Right cardiac atrium (tissue), 5 donors: Measurements from ENCODE around the gene MAP1LC3B. TPM values are rescaled to one million over a fixed set of nuclear protein-coding genes. Genes with fewer than 3 reads are reported as not detected.

Source experiments
- ATAC-seq, 2 donors: fragments of 200-7000 bp; cut with Tn5 transposase; one replicate each; pipeline versions ENCODE4 v1.8.0 to v1.9.1; 2020; ENCODE audit warnings: moderate library complexity in 2 of 2, mild to moderate bottlenecking in 1 of 2
- DNase-seq, 3 donors: peaks; one replicate each; pipeline ENCODE4 v3.0.0-alpha.2; 2020
- H3K27ac ChIP-seq: one replicate; pipeline ENCODE4 v1.5.1; 2013; ENCODE audit warnings: mild to moderate bottlenecking, low read length, control low read depth, moderate library complexity
- H3K27me3 ChIP-seq: one replicate; pipeline ENCODE4 v1.6.1; 2013; ENCODE audit not compliant: control insufficient read depth, insufficient read depth
- H3K4me1 ChIP-seq: one replicate; pipeline ENCODE4 v1.6.1; 2013; ENCODE audit warnings: low read length; ENCODE audit not compliant: control insufficient read depth, insufficient read depth
- H3K4me3 ChIP-seq: one replicate; pipeline ENCODE4 v1.5.1; 2013; ENCODE audit warnings: low read length, control low read depth
- H3K9me3 ChIP-seq: one replicate; pipeline ENCODE4 v1.6.1; 2013; ENCODE audit warnings: low read length; ENCODE audit not compliant: control insufficient read depth
- WGBS: extraction: QIAGEN DNeasy Blood & Tissue Kit; methylation state at CpG from one replicate; pipeline ENCODE4 v1.1.7; 2013; 5-methylcytosine and 5-hydroxymethylcytosine counted together
- intact Hi-C, 4 donors: fragments of 100-400 bp; cut with DNase I; formaldehyde crosslinking; loops; one replicate each; pipeline versions ENCODE4 v1.11.0 to v1.14.0; 2022 to 2023
- polyA plus RNA-seq: library from polyadenylated mRNA; stranded (reverse); fragments of 200-250 nt; gene quantifications from one replicate; pipeline ENCODE4 v1.2.3, GENCODE V29; 2013
- total RNA-seq, 4 donors: library from RNA; stranded (reverse); fragmentation: NEBNext Ultra II Directional; extraction: Animal tissue kit (Norgen Biotek cat#: 25700); gene quantifications; one replicate each; pipeline ENCODE4 v1.2.1, GENCODE V29; 2021
- donor health status: healthy with polysubstance abuse.
- donor health status: DM: no; HTN: yes; CAD: no.
- donor health status: DM: no; HTN: no; CAD: no.
- donor health status: DM: no; HTN: yes; CAD: no; lungs with severe emphysema.
- donor health status: DM: yes; HTN: yes; CAD: no.

The MAP1LC3B gene
- total and polyA plus RNA-seq, 5 donors: 87.7 to 115 (median 108) TPM

- 82% methylated on average over 22 of the region's 22 CpGs for WGBS
- ATAC-seq (peak in 1 of 2 donors; percentile 43), DNase-seq (peak in 1 of 3 donors; percentile 58)
- Histone ChIP-seq H3K9me3 (no peaks in the 10 kb centered on the region), H3K27ac (no peak overlapping the region), H3K27me3 (no peaks in the 10 kb centered on the region), H3K4me3 (no peak overlapping the region), H3K4me1 (peaks cover 8% of the 10 kb centered on the region)
- intact Hi-C loops: no loop called here
Measured at GRCh38 chr16:87434146-87434667, 42.1 kb downstream of the MAP1LC3B start.

GRCh38 chr16:87435372-87436224 is 43.5 kb downstream of the MAP1LC3B start:
- Histone ChIP-seq H3K9me3 (no peaks in the 10 kb centered on the region), H3K4me3 (no peak overlapping the region), H3K27me3 (no peaks in the 10 kb centered on the region), H3K27ac (peak overlapping the region; percentile 10), H3K4me1 (peaks cover 8% of the 10 kb centered on the region)
- peak; percentile 58 to 59 for ATAC-seq
- DNase-seq: peak in 1 of 3 donors; percentile 61
- intact Hi-C loops: no loop called here
- WGBS: 42% methylated on average over 23 of the region's 23 CpGs

GRCh38 chr16:87436225-87437172 is 44.4 kb downstream of the MAP1LC3B start:
- WGBS: 56% methylated on average over 29 of the region's 29 CpGs
- H3K9me3 ChIP-seq: no peaks in the 10 kb centered on the region
- H3K27me3 ChIP-seq: no peaks in the 10 kb centered on the region
- DNase-seq (peak in 1 of 3 donors; percentile 59), ATAC-seq (peak; percentile 19 to 36)
- H3K4me1 ChIP-seq: peaks cover 8% of the 10 kb centered on the region
- intact Hi-C loops: no loop called here
- peak overlapping the region; percentile 83 for H3K27ac ChIP-seq
- H3K4me3 ChIP-seq: no peak overlapping the region

GRCh38 chr16:87437327-87437726 is 45.2 kb downstream of the MAP1LC3B start:
- H3K4me3 ChIP-seq: no peak overlapping the region
- H3K27me3 ChIP-seq: no peaks in the 10 kb centered on the region
- ATAC-seq: no peak
- intact Hi-C loops: no loop called here
- no peak for DNase-seq
- H3K4me1 ChIP-seq: peaks cover 8% of the 10 kb centered on the region
- H3K9me3 ChIP-seq: no peaks in the 10 kb centered on the region
- WGBS: 95% methylated on average over 14 of the region's 14 CpGs
- H3K27ac ChIP-seq: no peak overlapping the region

- 90% methylated on average over 17 of the region's 17 CpGs for WGBS
Measured at GRCh38 chr16:87437911-87438610, 45.9 kb downstream of the MAP1LC3B start.

GRCh38 chr16:87438611-87438985 is 46.5 kb downstream of the MAP1LC3B start:
- no peaks in the 10 kb centered on the region for H3K9me3 ChIP-seq
- intact Hi-C loops: no loop called here
- no peak overlapping the region for H3K27ac ChIP-seq
- DNase-seq: peak in 1 of 3 donors; percentile 27
- peaks cover 8% of the 10 kb centered on the region for H3K4me1 ChIP-seq
- ATAC-seq: no peak
- H3K4me3 ChIP-seq: no peak overlapping the region
- WGBS: 74% methylated on average over 9 of the region's 9 CpGs
- no peaks in the 10 kb centered on the region for H3K27me3 ChIP-seq

More at GRCh38 chr16:87437911-87438610, 45.9 kb downstream of the MAP1LC3B start:
- DNase-seq: no peak
- H3K9me3 ChIP-seq: no peaks in the 10 kb centered on the region
- ATAC-seq: no peak
- H3K27me3 ChIP-seq: no peaks in the 10 kb centered on the region
- no peak overlapping the region for H3K4me3 ChIP-seq
- H3K4me1 ChIP-seq: peaks cover 8% of the 10 kb centered on the region
- no peak overlapping the region for H3K27ac ChIP-seq
- intact Hi-C loops: no loop called here

GRCh38 chr16:87439926-87440325 is 47.8 kb downstream of the MAP1LC3B start:
- H3K4me3 ChIP-seq: no peak overlapping the region
- intact Hi-C loops: no loop called here

GRCh38 chr16:87441886-87442580 is 49.9 kb downstream of the MAP1LC3B start:
- no peaks in the 10 kb centered on the region for H3K27me3 ChIP-seq
- no peaks in the 10 kb centered on the region for H3K4me1 ChIP-seq
- 94% methylated on average over 12 of the region's 12 CpGs for WGBS
- intact Hi-C loops: no loop called here
- H3K27ac ChIP-seq: no peak overlapping the region
- H3K9me3 ChIP-seq: no peaks in the 10 kb centered on the region
- ATAC-seq (no peak), DNase-seq (no peak)
- no peak overlapping the region for H3K4me3 ChIP-seq

More at GRCh38 chr16:87439926-87440325, 47.8 kb downstream of the MAP1LC3B start:
- Histone ChIP-seq H3K27me3 (no peaks in the 10 kb centered on the region), H3K9me3 (no peaks in the 10 kb centered on the region), H3K27ac (no peak overlapping the region), H3K4me1 (peaks cover 8% of the 10 kb centered on the region)
- ATAC-seq (no peak), DNase-seq (no peak)
- WGBS: 95% methylated on average over 10 of the region's 10 CpGs

GRCh38 chr16:87442581-87442966 is 50.4 kb downstream of the MAP1LC3B start:
- ATAC-seq (peak in 1 of 2 donors; percentile 48), DNase-seq (no peak)
- no peaks in the 10 kb centered on the region for H3K4me1 ChIP-seq
- H3K27me3 ChIP-seq: no peaks in the 10 kb centered on the region
- 75% methylated on average over 4 of the region's 4 CpGs for WGBS
- no peaks in the 10 kb centered on the region for H3K9me3 ChIP-seq
- no peak overlapping the region for H3K4me3 ChIP-seq
- no peak overlapping the region for H3K27ac ChIP-seq
- intact Hi-C loops: no loop called here

- Histone ChIP-seq H3K4me1 (no peaks in the 10 kb centered on the region), H3K27me3 (no peaks in the 10 kb centered on the region), H3K4me3 (no peak overlapping the region), H3K9me3 (no peaks in the 10 kb centered on the region), H3K27ac (no peak overlapping the region)
- intact Hi-C loops: no loop called here
- WGBS: 96% methylated on average over 8 of the region's 8 CpGs
- ATAC-seq (no peak), DNase-seq (no peak)
Measured at GRCh38 chr16:87443016-87443415, 50.9 kb downstream of the MAP1LC3B start.
